Peyer's patch (tissue), 4 donors: ENCODE data around the gene GABRB1. TPM values are rescaled to one million over a fixed set of nuclear protein-coding genes. Genes with fewer than 3 reads are reported as not detected.
"Not testable (repeated sequence)": the region's sequence is repeated elsewhere in the genome, so short reads cannot be mapped to it uniquely, and the experiment has no call there.

Experiments
- DNase-seq, 3 donors: peaks; one replicate each; pipeline ENCODE4 v3.0.0-alpha.2; 2017 to 2019
- H3K27ac ChIP-seq, 4 donors: fragments of 200-600 bp; sonication (generic); one replicate each; pipeline ENCODE4 v1.5.1; 2016 to 2019
- H3K27me3 ChIP-seq, 2 donors: fragments of 200-600 bp; sonication (generic); one replicate each; pipeline ENCODE4 v1.5.1; 2019
- H3K36me3 ChIP-seq, 3 donors: fragments of 200-600 bp; sonication (generic); one replicate each; pipeline ENCODE4 v1.5.1; 2016 to 2019
- H3K4me1 ChIP-seq, 4 donors: fragments of 200-600 bp; sonication (generic); one replicate each; pipeline ENCODE4 v1.5.1; 2016 to 2019
- H3K4me3 ChIP-seq, 4 donors: fragments of 200-600 bp; sonication (generic); 1 replicate in 3 of 4; 2 replicates in 1 of 4; pipeline ENCODE4 v1.5.1; 2016 to 2019; ENCODE audit warnings: mild to moderate bottlenecking in 1 of 4
- H3K9me3 ChIP-seq, 4 donors: fragments of 200-600 bp; sonication (generic); one replicate each; pipeline ENCODE4 v1.5.1; 2016 to 2019; ENCODE audit warnings: mild to moderate bottlenecking in 1 of 4
- CTCF ChIP-seq, 6 experiments: fragments of 450-650 bp in 4 of 6; fragments of 200-600 bp in 2 of 6; sonication (generic) in 1 of 6; IDR thresholded peaks; one replicate each; pipeline ENCODE4 v1.5.1; 2017 to 2019; ENCODE audit warnings: antibody characterized with exemption in 6 of 6, mild to moderate bottlenecking in 3 of 6, moderate library complexity in 1 of 6
- POLR2A ChIP-seq, 2 donors: fragments of 450-650 bp; IDR thresholded peaks; one replicate each; pipeline ENCODE4 v1.5.1; 2017; ENCODE audit warnings: antibody characterized with exemption in 2 of 2, mild to moderate bottlenecking in 2 of 2, moderate library complexity in 2 of 2
- total RNA-seq, 4 donors: library from RNA; depleted of rRNA; stranded (reverse); fragments of >200 nt; gene quantifications; one replicate each; pipeline ENCODE4 v1.1.0, GENCODE V29; 2016

The GABRB1 gene
- total RNA-seq, 4 donors from 2014 or later, result not detected

- H3K9me3 ChIP-seq, result no peaks in the 10 kb centered on the region
- no peaks in the 10 kb centered on the region for H3K4me1 ChIP-seq
- no peak overlapping the region for H3K4me3 ChIP-seq
- no peak for TF ChIP-seq POLR2A (IDR thresholded peaks at IDR 0.05)
- no peak for TF ChIP-seq CTCF (IDR thresholded peaks at IDR 0.05)
- DNase-seq, result no peak
- no peak overlapping the region for H3K27ac ChIP-seq
- no peaks in the 10 kb centered on the region for H3K27me3 ChIP-seq
- H3K36me3 ChIP-seq, result no peaks in the 10 kb centered on the region
Observed at GRCh38 chr4:47289805-47290204, 258.4 kb downstream of the GABRB1 start.

GRCh38 chr4:47290873-47291272 is 259.5 kb downstream of the GABRB1 start:
- DNase-seq, H3K4me1 ChIP-seq, H3K9me3 ChIP-seq, H3K27me3 ChIP-seq, H3K27ac ChIP-seq, H3K4me3 ChIP-seq, H3K36me3 ChIP-seq: not testable (repeated sequence)

- Histone ChIP-seq H3K27me3 (no peaks in the 10 kb centered on the region), H3K4me3 (no peak overlapping the region), H3K36me3 (no peaks in the 10 kb centered on the region), H3K9me3 (no peaks in the 10 kb centered on the region), H3K4me1 (no peaks in the 10 kb centered on the region), H3K27ac (no peak overlapping the region)
- no peak for DNase-seq
- TF ChIP-seq CTCF (IDR thresholded peaks at IDR 0.05), result no peak
- no peak for TF ChIP-seq POLR2A (IDR thresholded peaks at IDR 0.05)
Observed at GRCh38 chr4:47309165-47309564, 277.8 kb downstream of the GABRB1 start.

- DNase-seq, result no peak
- Histone ChIP-seq H3K27ac (no peak overlapping the region), H3K9me3 (no peaks in the 10 kb centered on the region), H3K27me3 (no peaks in the 10 kb centered on the region), H3K4me3 (no peak overlapping the region), H3K4me1 (no peaks in the 10 kb centered on the region), H3K36me3 (no peaks in the 10 kb centered on the region)
- TF ChIP-seq POLR2A (IDR thresholded peaks at IDR 0.05) (no peak), CTCF (IDR thresholded peaks at IDR 0.05) (no peak)
Observed at GRCh38 chr4:47312170-47312569, 280.8 kb downstream of the GABRB1 start.

GRCh38 chr4:47313384-47313783 is 282.0 kb downstream of the GABRB1 start:
- H3K27me3 ChIP-seq, result no peaks in the 10 kb centered on the region
- TF ChIP-seq POLR2A (IDR thresholded peaks at IDR 0.05) (no peak), CTCF (IDR thresholded peaks at IDR 0.05) (no peak)
- no peak overlapping the region for H3K4me3 ChIP-seq
- H3K27ac ChIP-seq, result no peak overlapping the region
- H3K9me3 ChIP-seq, result no peaks in the 10 kb centered on the region
- no peak for DNase-seq
- H3K4me1 ChIP-seq, result no peaks in the 10 kb centered on the region
- H3K36me3 ChIP-seq, result no peaks in the 10 kb centered on the region

- no peaks in the 10 kb centered on the region for H3K4me1 ChIP-seq
- H3K4me3 ChIP-seq, result no peak overlapping the region
- H3K27ac ChIP-seq, result no peak overlapping the region
- H3K36me3 ChIP-seq, result no peaks in the 10 kb centered on the region
- DNase-seq, result no peak
- H3K27me3 ChIP-seq, result no peaks in the 10 kb centered on the region
- H3K9me3 ChIP-seq, result no peaks in the 10 kb centered on the region
- TF ChIP-seq POLR2A (IDR thresholded peaks at IDR 0.05), result no peak
- TF ChIP-seq CTCF (IDR thresholded peaks at IDR 0.05), result no peak
Observed at GRCh38 chr4:47315346-47315745, 284.0 kb downstream of the GABRB1 start.
